Measurements from ENCODE around the gene TRAP1.
"Not testable (repeated sequence)": the region's sequence is repeated elsewhere in the genome, so short reads cannot be mapped to it uniquely, and the experiment has no call there.

Gene TRAP1

DNA sequence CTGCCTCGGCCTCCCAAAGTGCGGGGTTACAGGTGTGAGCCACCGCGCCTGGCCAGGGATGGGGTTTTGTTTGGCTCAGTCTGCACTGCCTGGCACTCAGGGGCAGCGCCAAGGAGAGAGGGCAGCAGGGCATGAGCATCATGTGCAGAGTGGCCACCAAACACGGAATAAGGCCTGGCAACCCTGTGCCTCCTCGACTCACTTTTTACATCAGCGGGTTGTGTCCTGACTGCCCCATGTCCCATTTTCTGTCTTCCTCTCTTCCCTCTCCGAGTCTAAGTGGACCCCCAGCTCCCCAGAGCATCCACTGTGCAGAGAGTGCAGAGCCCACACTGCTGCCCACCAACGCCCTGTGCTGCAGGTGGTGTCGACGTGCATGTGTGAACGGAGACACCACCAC, 18.2 kb upstream of the TRAP1 start:
- no peak for ATAC-seq

DNA sequence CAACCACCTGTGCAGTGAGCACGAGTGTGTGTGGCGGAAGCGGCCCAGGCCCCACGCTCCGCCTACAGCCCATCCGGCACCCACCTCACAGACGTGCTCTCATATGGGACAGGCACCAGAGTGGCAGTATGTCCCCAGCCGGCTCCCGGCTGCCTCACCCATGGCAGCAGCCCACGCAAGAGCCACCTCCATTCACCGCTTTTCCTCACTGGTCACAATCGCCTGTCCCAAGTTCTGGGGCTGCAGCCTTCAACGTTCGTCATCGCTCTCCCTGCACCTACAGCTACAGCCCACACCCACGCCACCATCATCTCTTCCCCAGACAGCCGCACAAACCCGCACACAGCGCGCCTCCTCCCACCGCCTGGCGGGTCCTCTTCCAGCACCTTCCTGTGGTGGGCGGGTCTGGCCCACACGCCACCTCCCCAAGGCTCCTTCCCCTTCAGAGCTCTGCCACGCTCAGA, 17.5 kb upstream of the TRAP1 start:
- ATAC-seq: no peak

DNA sequence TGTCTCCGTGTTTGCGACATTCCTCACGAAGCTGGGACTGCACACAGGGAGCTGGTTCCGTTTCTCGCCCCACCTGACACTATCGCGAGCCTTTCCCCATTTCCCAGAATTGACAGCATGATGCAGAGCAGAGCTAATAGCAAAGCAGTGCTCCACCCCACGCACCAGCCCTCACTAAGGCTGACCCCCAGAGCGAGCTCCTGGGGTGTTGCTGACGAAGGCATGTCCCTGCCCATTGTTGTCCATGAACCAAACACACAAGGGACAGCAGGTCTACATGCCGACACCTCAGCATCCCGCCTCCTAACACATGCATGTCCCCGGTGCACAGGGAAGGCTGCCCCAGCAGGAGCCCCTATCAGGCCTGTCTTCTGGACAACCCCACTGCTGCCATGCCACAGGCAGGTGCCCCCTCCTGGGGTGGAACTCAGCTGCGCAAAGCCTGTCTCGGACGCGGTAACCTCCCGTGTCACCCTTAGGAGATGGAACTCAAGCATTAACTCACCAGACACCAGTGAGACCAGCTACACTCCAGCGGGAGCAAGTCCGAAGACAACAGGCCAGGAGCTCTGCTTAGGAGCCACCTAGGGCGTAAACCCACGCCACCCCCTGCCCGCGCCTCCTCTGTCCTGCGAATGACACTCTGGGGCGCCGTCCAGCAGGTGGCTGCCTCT, 16.9 kb upstream of the TRAP1 start:
- no peak for ATAC-seq

DNA sequence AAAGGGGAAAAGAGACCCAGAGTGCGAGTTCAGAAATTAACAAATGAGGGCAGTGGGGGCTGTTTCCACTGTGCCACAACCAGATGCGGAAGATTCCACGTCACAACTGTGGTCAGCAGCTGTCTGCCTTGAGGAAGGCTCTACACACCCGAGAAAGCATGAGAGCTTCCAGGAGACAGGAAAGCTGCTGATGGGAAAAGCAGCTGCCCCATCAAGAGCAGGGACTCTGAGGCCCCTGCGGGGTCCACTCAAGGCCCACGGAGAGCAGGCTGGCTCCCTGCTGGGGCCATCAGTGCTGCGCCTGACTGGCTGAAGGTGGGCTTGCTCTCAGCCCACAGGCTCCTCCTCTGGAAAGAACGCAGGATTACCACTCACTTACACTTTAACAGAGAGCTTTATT, 14.8 kb upstream of the TRAP1 start:
- ATAC-seq: no peak

DNA sequence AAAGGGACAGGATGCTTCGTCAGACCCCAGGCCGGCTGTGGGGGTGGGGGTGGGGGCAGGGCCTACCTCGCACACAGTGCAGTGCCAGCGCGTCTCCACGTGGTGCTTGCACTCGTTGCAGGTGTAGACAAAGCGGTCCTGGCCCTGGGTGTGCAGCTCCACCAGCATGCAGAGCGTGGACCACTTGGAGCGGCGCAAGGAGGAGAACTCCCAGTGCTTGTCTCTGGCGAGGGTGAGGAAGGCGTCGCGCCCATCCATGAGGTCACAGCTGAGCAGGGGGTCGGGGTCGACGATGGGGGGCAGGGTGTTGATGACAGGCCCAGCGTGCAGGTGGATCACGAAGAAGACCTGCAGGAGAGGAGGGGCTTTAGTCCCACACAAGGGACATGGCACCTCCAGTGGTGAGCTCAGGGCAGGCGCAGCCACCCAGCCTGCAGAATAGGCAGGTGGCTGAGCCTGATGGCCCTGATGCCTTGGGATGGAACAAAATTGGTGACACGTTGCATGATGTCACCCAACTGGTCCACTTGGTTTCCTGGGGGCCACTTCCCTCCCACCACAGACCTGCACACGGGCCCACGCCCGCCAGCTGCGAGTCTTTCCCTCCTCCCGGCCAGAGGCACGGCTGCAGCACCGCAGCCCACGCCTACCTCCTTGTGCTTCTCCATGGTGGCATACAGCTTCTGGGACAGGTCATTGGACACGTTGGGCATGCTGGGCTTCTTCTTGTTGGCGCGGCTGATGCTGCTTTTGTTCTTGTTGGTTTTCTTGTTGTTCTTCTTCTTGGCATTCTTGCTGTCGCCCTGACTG, 14.0 kb upstream of the TRAP1 start:
- no peak for ATAC-seq

DNA sequence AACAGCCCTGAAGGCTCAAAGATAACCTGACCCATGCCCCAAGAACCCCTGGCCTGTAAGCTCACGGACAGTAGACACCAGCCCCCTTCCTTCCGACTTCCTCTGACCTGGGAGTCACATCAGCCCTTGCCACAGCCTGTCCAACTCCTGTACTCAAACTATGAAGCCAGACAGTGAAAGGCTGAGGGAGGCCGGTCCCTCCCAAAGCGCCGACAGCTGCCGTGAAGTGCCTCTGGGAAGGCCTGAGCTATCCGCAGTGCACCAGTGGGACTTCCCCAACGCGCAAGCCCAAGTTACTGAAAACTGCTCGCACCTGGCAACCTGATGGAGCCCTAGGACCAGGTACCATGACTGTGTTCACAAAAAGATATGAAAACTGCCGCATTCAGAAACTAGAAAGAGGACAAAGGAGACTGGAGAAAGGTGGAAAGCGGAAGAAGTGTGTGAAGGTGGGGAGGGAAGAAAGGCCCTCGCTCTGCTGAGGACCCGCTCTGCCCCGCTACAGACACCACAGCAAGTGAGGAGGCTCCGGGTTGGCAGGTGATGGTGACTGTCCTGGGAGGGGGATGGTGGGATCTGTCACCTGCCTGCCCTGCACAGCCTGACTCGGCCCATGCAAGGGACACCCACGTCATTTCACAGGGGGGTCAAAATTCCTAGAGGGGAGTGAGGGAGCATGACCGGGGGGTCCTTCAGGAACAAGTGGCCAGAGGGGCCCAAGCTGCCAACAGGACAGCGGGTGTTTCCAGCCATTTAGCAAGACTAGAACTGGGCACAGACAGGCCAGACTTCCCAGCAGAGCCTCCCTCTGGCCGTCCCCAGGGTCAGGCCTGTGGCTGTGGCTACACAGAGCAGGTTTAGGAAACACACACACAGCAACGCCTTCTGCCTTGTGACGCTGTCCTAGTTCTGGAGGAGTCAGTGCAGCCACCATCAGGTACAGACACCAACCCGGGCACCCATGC, 13.1 kb upstream of the TRAP1 start:
- no peak for ATAC-seq

DNA sequence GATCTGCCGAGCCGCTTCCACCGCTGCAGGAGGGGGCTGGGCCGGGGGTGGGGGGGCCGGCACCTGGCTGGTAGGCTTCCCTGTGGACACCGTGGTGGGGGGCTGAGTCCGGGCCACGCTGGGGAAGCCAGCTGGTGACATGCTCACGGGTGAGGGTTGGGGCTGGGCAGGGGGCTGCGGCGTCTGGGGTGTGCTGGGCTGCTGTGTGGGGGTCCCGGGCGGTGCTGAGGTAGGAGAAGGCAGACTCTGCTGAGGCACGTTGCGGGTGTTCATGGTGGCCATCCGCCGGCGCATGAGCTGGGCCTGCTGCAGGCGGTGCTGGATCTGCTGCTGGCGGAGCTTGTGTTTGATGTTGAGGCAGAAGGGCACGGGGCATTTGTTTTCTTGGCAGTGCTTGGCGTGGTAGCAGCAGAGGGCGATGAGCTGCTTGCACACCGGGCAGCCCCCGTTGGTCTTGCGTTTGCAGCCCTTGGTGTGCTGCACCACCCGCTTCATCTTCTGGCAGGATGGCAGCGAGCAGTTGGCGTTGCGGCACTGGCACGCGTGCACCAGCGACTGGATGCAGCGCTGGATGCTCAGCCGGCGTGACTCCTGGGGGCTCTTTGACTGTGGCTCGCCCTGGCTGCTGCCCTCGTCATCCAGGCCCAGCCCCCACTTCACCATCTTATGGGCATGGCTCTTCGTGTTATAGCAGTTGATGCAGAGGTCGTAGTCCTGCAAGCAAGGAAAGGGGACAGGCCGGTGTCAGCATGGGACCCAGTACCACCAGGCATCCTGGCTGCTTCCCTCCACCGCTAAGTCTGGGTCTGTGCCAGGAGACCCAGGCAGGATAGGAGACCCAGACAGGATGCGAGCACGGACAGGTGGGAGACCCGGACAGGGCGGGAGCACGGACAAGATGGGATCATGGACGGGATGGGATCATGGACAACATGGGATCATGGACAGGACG, 12.1 kb upstream of the TRAP1 start:
- ATAC-seq: no peak

DNA sequence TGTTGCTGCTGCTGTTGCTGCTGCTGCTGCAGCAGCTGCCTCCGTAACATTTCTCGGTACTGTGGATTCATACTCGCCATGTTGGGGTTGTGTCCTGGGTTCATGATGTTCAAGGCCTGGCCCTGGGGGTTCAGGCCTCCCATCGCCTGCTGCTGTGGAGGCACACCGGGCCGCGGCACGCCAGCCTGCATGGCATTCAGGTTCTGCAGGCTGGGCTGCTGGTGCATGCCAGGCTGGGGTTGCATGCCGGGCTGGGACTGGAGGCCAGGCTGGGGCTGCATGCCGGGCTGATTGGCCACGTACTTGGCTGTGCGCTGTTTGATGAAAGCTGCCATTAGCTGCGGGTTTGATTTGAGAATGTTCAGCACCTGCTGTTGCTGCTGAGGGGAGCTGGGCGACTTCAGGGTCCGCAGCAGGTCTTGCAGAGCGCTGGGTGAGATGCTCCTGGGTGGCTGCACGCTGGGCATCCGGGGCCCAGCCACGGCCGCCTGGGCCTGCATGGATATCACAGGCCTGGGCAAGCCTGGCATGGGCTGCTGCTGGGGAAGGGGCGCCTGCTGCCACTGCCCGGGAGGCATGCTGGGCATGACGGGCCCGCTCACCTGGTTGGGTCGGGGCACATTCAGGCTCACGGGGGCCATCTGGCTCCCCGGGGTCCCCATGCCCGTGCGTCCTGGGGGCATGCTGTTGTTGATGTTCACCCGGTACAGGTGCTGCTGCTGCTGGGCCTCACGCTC, 11.3 kb upstream of the TRAP1 start:
- ATAC-seq: peak in 1 of 2 donors; percentile 13

DNA sequence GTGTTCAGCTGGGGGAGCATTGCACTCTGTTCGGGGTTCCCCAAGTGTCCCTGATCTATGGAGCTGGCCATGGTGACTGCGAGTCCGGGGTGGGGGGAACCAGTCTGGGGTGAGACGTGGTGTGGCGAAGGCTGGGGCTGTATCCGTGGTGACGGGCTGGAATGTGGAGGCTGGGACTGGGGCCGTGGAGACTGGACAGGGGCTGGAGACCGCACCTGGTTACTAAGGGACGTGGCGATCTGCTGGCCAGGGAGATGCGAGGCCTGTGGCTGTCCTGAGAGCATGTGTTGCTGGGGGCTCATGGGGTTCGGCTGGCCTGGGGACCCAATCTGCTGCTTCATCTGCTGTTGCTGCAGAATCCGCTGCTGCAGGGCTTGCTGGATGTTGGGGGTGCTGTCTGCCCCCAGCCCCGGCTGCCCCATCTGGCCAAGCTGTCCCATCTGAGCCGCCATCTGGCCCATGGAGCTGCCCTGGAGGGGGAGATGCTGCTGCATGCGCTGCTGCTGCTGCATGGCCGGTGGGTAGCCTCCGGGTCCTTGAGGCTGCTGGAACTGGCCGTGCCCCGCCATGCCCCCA, 10.6 kb upstream of the TRAP1 start:
- no peak for ATAC-seq

DNA sequence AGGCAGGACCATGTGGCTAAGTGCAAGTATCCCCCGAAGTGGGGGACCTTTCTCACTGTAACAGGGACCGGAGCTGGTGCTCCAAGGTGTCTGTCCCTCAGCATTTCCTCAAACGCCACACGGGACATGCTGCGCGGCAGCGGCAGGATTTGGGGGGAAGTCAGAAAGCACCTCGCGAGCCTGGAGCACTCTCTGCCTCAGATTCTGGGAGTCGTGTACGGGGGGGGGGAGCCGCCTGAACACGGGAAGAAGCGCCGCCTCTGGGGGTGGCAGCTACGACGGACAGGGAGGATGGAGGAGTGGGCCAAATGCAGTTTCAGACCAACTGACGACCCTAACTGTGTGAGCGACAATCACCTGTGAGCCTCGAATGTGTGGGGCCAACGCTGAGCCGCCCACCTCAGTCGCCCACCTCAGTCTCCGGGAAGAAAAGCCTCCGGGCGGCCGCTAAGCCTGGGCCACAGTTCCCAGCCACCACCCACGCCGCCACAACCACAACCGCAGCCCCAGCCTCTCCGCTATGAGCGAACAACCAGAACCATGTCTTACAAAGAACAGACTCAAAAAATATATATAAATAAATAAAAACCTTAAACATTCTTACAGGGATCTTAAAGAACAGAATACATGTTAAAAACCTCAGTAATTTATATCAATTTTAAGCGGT, 8.8 kb upstream of the TRAP1 start:
- ATAC-seq: no peak

DNA sequence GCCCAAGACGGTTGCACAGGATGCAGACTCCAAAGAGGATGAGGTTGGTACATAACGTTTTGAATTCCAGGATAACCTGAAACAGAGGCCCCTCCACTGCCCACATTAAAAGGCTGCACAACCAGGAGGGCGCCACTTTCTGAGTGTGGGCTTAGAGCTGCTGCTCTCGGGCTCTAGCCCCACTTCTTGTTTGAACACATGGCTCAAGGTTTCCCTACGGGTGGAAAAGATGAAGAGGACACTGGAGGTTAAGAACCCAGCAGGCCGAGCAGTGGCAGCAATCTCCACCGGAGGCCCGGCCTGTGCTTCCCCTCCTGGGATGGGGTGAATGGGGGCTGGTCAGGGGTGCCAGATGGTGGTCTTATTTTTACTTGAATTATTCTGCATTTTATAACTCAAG, 8.0 kb upstream of the TRAP1 start:
- ATAC-seq: no peak

DNA sequence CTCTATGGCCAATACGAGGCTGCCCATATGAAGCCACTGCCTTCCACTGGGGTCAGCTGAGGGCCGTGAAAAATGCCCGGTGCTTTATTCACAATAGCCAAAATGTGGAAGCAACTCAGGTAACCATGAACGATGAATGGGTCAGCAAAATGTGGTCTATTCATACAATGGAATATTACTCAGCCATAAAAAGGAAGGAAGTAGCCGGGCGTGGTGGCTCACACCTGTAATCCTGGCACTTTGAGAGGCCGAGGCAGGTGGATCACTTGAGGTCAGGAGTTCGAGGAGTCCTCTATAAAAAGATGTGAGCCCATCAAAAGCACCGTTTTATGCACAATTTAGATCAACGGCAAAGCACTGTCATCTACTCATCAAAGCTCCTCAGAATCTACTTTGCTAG, 5.2 kb upstream of the TRAP1 start:
- ATAC-seq: no peak

DNA sequence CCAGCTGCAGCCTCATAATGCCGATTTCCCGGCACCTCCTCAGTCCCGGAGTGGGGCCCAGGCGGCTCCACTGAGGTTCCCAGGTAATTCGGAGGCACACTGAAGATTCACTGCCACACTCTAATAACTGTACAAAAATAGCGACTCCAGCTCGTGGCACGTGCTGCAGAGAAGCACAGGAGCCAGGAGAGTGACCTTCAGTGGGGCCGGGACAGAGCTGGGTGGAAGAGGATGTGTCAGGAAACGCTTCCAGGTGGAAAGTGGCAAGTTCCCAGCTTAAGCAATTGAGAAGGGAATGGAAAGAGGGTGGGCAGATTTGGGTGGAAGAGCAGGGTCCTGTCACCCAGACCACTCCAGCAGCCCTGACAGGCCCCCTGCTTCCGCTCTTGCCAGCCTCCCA, 3.1 kb upstream of the TRAP1 start:
- ATAC-seq: no peak

DNA sequence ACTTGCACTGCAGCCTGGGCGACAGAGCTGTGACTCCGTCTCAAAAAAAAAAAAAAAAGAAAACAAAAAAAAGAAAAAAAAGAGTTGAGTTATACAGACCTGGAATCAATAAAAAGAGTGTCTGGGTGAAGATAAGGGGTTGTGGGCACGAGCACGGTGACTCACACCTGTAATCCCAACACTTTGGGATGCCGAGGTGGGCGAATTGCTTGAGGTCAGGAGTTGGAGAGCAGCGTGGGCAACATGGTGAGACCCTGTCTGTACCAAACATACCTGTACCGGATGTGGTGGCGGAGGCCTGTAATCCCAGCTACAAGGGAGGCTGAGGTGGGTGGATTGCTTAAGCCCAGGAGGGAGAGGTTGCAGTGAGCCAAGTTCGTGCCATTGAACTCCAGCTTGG, 1.3 kb upstream of the TRAP1 start:
- no peak for ATAC-seq

DNA sequence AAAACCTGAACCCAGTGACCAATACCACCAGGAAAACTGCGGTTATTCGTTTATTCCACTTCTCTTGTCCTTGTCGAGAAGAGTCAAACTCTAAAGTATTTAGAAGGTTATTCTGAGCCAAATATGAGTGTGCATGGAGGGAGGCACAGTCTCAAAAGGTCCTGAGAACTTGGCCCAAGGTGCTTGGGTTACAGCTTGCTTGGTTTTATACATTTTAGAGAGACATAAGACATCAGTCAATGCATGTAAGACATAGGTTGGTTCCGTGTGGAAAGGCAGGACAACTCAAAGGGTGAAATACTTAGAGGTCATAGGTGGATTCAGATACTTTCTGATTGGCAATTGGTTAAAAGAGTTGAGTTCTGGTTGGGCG, 681 bp upstream of the TRAP1 start:
- ATAC-seq: no peak

DNA sequence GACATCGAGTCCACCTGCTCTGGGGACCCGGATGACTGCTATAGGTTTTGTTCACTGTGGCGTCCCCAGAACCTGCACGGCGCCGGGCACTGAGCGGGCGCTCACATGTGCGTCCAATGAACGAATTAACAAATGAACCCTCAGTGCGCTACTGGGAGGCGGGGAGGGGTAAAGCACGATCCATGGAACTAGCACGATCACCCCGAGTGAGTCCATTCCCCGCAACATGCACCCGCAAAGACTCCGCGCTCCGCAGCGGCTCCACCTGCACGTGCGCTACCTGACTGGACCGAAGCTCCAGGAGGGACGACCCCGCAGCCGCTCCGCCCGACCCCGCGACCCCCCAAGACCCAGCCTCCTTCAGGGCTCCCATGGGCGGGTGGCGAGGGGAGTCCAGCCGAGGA, 491 bp downstream of the TRAP1 start:
- ATAC-seq: peak; percentile 19 to 26

DNA sequence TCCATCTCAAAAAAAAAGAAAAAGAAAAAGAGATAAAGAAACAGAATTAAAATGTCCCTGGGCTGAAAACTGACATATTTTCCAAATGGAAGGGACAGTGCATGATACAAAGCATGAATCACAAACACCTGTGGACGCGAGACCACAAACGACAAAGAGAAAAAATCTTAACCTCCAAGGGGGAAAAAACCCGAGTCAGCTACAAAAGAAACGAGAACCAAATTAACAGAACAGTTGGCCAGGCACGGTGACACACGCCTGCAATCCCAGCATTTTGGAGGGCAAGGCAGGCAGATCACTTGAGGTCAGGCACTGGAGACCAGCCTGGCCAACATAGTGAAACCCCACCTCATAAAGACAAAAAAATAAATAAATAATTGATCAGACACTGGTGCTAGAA, 1.9 kb downstream of the TRAP1 start:
- ATAC-seq: no peak

DNA sequence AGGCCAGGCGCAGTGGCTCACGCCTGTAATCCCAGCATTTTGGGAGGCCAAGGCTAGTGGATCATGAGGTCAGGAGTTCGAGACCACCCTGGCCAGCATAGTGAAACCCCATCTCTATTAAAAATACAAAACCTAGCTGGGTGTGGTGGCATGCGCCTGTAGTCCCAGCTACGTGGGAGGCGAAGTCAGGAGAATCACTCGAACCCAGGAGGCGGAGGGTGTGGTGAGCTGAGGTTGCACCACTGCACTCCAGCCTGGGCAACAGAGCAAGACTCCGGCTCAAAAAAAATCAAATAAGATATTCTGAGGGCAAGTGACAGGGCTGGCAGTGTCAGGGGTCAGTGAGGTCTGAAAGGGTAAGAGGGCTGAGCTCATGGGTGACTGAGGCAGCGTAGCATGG, 2.9 kb downstream of the TRAP1 start:
- ATAC-seq: not testable (repeated sequence)

DNA sequence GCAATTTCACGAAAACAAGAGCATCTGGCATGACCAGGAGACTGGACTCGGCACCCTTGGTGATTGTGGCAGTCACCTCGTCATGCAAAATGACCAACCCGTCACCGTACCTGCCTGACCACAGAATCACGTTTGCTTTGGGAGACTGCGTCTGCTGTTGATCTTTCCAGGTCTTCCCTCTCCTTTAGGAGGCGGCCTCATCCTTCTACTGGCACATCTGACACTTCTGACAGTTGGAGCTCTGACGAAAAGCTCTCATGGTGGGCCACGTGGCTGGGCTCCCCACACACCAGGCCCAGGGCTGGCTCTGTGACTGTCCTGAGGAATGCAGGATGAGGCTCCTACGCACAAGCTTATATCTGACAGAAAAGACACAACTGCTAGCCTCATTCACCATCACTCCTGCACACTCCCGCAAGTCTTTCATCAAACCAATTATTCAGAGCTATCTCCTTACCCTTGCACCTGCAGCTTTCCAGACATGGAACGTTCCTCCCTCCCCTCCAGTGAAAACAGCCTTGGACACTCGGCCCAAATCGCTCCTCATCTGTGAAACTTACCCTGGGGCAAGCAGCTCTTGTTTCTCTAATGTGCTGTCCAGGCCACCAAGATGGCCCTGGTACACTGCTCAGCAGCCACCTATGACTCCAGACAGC, 3.6 kb downstream of the TRAP1 start:
- ATAC-seq: no peak

DNA sequence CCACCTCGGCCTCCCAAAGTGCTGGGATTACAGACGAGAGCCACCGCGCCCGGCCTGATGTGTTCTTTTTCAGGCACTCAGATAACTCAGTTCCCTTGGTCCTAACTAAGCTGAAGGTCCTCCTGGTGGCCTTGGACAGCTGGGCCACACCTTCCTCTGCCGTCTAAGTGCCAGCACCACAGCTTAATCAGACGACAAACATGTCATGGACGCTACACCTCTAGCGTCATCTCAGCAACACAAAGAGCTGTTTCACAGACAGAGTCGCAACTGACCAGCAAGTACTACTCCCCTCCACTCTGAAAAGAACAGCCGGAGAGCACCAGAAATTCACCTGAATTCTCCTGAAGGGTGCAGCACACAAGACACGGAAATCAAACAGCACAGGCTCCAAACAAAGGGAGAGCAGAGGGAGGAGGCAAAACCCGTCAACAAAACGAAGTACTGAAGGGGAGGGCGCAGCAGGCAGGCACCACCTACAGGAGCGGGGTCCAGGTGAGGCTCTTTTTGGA, 4.4 kb downstream of the TRAP1 start:
- ATAC-seq: no peak

Data from activated CD4-positive, CD25-positive, alpha-beta regulatory T cell treated with anti-CD3 and anti-CD28 coated beads, Interleukin-2, amount 50 U/mL, for 24 hours (primary cell).